Gastroesophageal sphincter (tissue), 4 donors: ENCODE measurements around the gene KRT40. TPM values are rescaled to one million over a fixed set of nuclear protein-coding genes. Genes with fewer than 3 reads are reported as not detected.

Experiments
- ATAC-seq: fragments of 150-250 bp; one replicate; pipeline ENCODE4 v1.9.1; 2016; ENCODE audit warnings: mild to moderate bottlenecking, moderate library complexity
- H3K27ac ChIP-seq, 4 donors: fragments of 200-600 bp; sonication (generic) in 3 of 4; 1 replicate in 3 of 4; 2 replicates in 1 of 4; pipeline ENCODE4 v1.5.1; 2016 to 2019
- H3K27me3 ChIP-seq: fragments of 200-600 bp; sonication (generic); one replicate; pipeline ENCODE4 v1.5.1; 2019
- H3K36me3 ChIP-seq, 2 donors: fragments of 200-600 bp; sonication (generic); one replicate each; pipeline ENCODE4 v1.5.1; 2019; ENCODE audit warnings: control low read depth in 1 of 2
- H3K4me1 ChIP-seq, 3 donors: fragments of 200-600 bp; sonication (generic); 1 replicate in 2 of 3; 2 replicates in 1 of 3; pipeline ENCODE4 v1.5.1; 2016 to 2019; ENCODE audit warnings: control low read depth in 2 of 3
- H3K4me3 ChIP-seq, 2 donors: fragments of 200-600 bp; sonication (generic); one replicate each; pipeline ENCODE4 v1.5.1; 2019; ENCODE audit warnings: mild to moderate bottlenecking in 1 of 2, moderate library complexity in 1 of 2
- H3K9me3 ChIP-seq, 3 donors: fragments of 200-600 bp; sonication (generic); one replicate each; pipeline ENCODE4 v1.5.1; 2017 to 2019; ENCODE audit warnings: control low read depth in 2 of 3
- EP300 ChIP-seq: sonication (generic); formaldehyde crosslinking; IDR thresholded peaks from one replicate; pipeline ENCODE4 v1.6.1; 2017; ENCODE audit warnings: antibody characterized with exemption, mild to moderate bottlenecking
- POLR2A ChIP-seq, 2 donors: fragments of 450-650 bp; IDR thresholded peaks; one replicate each; pipeline ENCODE4 v1.6.1; 2017; ENCODE audit warnings: antibody characterized with exemption in 2 of 2, mild to moderate bottlenecking in 2 of 2, moderate library complexity in 1 of 2
- POLR2AphosphoS5 ChIP-seq: sonication (generic); formaldehyde crosslinking; IDR thresholded peaks from one replicate; pipeline ENCODE4 v1.6.1; 2017; ENCODE audit warnings: antibody characterized with exemption
- WGBS, 2 donors: methylation state at CpG; one replicate each; pipeline ENCODE4 v1.1.5; 2018; ENCODE audit warnings: low coverage in 1 of 2; 5-methylcytosine and 5-hydroxymethylcytosine counted together
- total RNA-seq, 4 donors: library from RNA; depleted of rRNA; stranded (reverse); fragments of >200 nt; gene quantifications; one replicate each; pipeline ENCODE4 v1.1.0, GENCODE V29; 2016
- TF ChIP-seq, protein P1 (sequence below), 4 experiments: fragments of 200-600 bp in 2 of 4; fragments of 450-650 bp in 2 of 4; sonication (generic) in 1 of 4; IDR thresholded peaks; one replicate each; pipeline ENCODE4 v1.5.1; 2017 to 2019; ENCODE audit warnings: antibody characterized with exemption in 4 of 4, mild to moderate bottlenecking in 2 of 4, moderate library complexity in 2 of 4

The KRT40 gene
- total RNA-seq, 4 donors from 2014 or later = not detected

DNA sequence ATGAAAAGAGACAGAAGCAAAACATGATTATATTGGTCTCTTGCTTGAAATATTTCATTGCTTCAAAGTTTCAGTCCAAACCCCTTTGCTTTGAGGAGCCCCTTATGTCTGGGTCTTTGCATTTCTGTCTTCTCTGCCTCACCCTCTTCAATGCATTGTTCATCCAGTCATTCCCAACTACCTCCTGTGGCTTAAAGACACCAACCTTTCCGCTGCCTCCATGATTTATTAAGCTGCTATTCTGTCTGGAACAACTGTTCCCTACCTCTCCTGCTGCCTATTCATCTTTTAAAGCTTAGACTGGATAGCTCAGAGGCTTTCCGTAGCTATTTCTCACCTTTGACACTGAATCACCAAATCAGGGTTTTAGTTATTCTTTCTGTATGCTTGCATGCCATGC lies 13.2 kb upstream of the KRT40 start:
- no peak overlapping the region for H3K4me3 ChIP-seq
- no peak overlapping the region for H3K27ac ChIP-seq
- H3K4me1 ChIP-seq = no peaks in the 10 kb centered on the region
- peaks cover 45% of the 10 kb centered on the region for H3K27me3 ChIP-seq
- ATAC-seq = no peak
- no peak for TF ChIP-seq POLR2A (IDR thresholded peaks at IDR 0.05)
- TF ChIP-seq, protein P1, sequence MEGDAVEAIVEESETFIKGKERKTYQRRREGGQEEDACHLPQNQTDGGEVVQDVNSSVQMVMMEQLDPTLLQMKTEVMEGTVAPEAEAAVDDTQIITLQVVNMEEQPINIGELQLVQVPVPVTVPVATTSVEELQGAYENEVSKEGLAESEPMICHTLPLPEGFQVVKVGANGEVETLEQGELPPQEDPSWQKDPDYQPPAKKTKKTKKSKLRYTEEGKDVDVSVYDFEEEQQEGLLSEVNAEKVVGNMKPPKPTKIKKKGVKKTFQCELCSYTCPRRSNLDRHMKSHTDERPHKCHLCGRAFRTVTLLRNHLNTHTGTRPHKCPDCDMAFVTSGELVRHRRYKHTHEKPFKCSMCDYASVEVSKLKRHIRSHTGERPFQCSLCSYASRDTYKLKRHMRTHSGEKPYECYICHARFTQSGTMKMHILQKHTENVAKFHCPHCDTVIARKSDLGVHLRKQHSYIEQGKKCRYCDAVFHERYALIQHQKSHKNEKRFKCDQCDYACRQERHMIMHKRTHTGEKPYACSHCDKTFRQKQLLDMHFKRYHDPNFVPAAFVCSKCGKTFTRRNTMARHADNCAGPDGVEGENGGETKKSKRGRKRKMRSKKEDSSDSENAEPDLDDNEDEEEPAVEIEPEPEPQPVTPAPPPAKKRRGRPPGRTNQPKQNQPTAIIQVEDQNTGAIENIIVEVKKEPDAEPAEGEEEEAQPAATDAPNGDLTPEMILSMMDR (IDR thresholded peaks at IDR 0.05) = no peak
- TF ChIP-seq POLR2AphosphoS5 = no peak
- no peak for TF ChIP-seq EP300
- WGBS, 2 donors = 49 to 62% methylated on average over 2 of the region's 2 CpGs
- H3K36me3 ChIP-seq = no peaks in the 10 kb centered on the region
- H3K9me3 ChIP-seq = no peaks in the 10 kb centered on the region

DNA sequence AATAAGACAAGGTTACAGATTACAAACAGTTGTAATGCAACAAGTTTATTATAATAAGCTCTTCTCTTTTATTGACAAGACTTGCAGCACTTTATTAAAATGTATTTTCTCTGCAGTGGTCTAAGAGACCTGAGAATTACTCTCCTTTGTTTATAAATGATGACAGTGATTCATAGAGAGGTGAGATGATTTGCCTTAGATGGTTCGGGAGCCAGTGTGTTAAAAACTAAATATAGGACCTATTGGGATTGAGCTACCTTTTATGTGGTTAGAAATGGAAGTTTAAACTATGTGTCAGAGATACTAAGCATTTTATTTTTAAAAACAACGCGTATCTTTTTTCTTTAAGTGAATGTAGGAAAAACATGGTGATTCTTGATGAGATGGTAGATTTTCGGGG lies 12.7 kb upstream of the KRT40 start:
- Histone ChIP-seq H3K27ac (no peak overlapping the region), H3K9me3 (no peaks in the 10 kb centered on the region), H3K4me1 (no peaks in the 10 kb centered on the region), H3K36me3 (no peaks in the 10 kb centered on the region), H3K4me3 (no peak overlapping the region), H3K27me3 (peaks cover 50% of the 10 kb centered on the region)
- no peak for ATAC-seq
- TF ChIP-seq POLR2A (IDR thresholded peaks at IDR 0.05) (no peak), POLR2AphosphoS5 (no peak), EP300 (no peak)
- TF ChIP-seq, protein P1 (IDR thresholded peaks at IDR 0.05) = no peak
- 45 to 57% methylated on average over 4 of the region's 4 CpGs for WGBS, 2 donors

GRCh38 chr17:40995116-40995515 lies 11.0 kb upstream of the KRT40 start:
- peaks cover 53% of the 10 kb centered on the region for H3K27me3 ChIP-seq
- H3K27ac ChIP-seq = no peak overlapping the region
- WGBS, 2 donors = 40 to 63% methylated on average over 1 of the region's 1 CpG
- no peaks in the 10 kb centered on the region for H3K9me3 ChIP-seq
- H3K4me3 ChIP-seq = no peak overlapping the region
- H3K4me1 ChIP-seq = no peaks in the 10 kb centered on the region
- no peak for ATAC-seq
- H3K36me3 ChIP-seq = no peaks in the 10 kb centered on the region
- TF ChIP-seq POLR2A (IDR thresholded peaks at IDR 0.05) (no peak), EP300 (no peak), POLR2AphosphoS5 (no peak)
- TF ChIP-seq, protein P1 (IDR thresholded peaks at IDR 0.05) = no peak

- H3K36me3 ChIP-seq = no peaks in the 10 kb centered on the region
- no peak within 1 kb of the TSS for H3K27ac ChIP-seq
- TF ChIP-seq EP300 (no peak), POLR2A (IDR thresholded peaks at IDR 0.05) (no peak), POLR2AphosphoS5 (no peak)
- TF ChIP-seq, protein P1 (IDR thresholded peaks at IDR 0.05) = no peak
- H3K9me3 ChIP-seq = no peaks in the 10 kb centered on the region
- H3K27me3 ChIP-seq = peaks cover 41% of the 10 kb centered on the region
- no peak within 1 kb of the TSS for H3K4me3 ChIP-seq
- no peaks in the 10 kb centered on the region for H3K4me1 ChIP-seq
- 15 to 58% methylated on average over 3 to 4 of the region's 4 CpGs for WGBS, 2 donors
- ATAC-seq = no peak
These were observed 9.7 kb upstream of the KRT40 start, which contains the start of gene KRTAP3-3 for GRCh38 chr17:40993839-40994238. Gene KRTAP3-3, minus strand, starts transcription at chr17:40994164. Its CDS starts 67 bp downstream, at chr17:40994097.

- Histone ChIP-seq H3K9me3 (no peaks in the 10 kb centered on the region), H3K4me3 (no peak overlapping the region), H3K36me3 (no peaks in the 10 kb centered on the region), H3K27me3 (peaks cover 41% of the 10 kb centered on the region), H3K27ac (no peak overlapping the region), H3K4me1 (no peaks in the 10 kb centered on the region)
- WGBS, 2 donors = 75 to 85% methylated on average over 2 of the region's 2 CpGs
- no peak for TF ChIP-seq POLR2AphosphoS5
- TF ChIP-seq EP300 = no peak
- no peak for TF ChIP-seq POLR2A (IDR thresholded peaks at IDR 0.05)
- TF ChIP-seq, protein P1 (IDR thresholded peaks at IDR 0.05) = no peak
- no peak for ATAC-seq
These were observed 9.0 kb upstream of the KRT40 start for GRCh38 chr17:40993084-40993483.
